Inferior parietal cortex (tissue), 1 donor: ENCODE measurements around the gene SLC22A13.
"Not testable (repeated sequence)": the region's sequence is repeated elsewhere in the genome, so short reads cannot be mapped to it uniquely, and the experiment has no call there.

Experiments used
- DNase-seq: peaks from one replicate; pipeline ENCODE4 v3.0.0-alpha.2; 2016; ENCODE audit errors: extremely low spot score

SLC22A13 gene

GRCh38 chr3:38264353-38264771 is 1.2 kb upstream of the SLC22A13 start:
- no peak for DNase-seq

GRCh38 chr3:38264779-38265178 is 833 bp upstream of the SLC22A13 start:
- DNase-seq = no peak

GRCh38 chr3:38266810-38267209 is 1.2 kb downstream of the SLC22A13 start:
- no peak for DNase-seq

GRCh38 chr3:38267662-38268061 is 2.0 kb downstream of the SLC22A13 start:
- no peak for DNase-seq

DNA sequence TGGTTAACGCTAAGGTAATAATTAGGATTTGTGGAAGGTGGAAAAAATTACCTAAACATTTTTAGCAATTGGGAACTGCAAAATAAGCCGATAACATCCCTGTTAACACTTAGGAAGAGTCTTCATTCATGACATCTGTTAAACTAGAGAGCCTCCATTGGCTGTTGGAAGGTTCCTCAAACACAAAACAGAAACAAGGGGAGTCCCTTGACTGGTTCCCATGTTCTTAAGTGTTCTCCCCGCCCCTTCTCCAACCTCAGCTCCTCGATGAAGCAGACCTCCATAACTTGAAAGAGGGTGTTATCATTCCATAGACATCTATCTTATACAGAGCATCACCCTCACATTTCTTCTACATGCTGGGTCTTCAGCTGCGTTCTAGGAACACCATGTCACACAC is 2.5 kb downstream of the SLC22A13 start:
- no peak for DNase-seq

- DNase-seq = no peak
These were observed 2.9 kb downstream of the SLC22A13 start for GRCh38 chr3:38268522-38268921.

- no peak for DNase-seq
These were observed 5.0 kb downstream of the SLC22A13 start for GRCh38 chr3:38270606-38271005.

GRCh38 chr3:38271553-38271952 is 5.9 kb downstream of the SLC22A13 start:
- no peak for DNase-seq

DNA sequence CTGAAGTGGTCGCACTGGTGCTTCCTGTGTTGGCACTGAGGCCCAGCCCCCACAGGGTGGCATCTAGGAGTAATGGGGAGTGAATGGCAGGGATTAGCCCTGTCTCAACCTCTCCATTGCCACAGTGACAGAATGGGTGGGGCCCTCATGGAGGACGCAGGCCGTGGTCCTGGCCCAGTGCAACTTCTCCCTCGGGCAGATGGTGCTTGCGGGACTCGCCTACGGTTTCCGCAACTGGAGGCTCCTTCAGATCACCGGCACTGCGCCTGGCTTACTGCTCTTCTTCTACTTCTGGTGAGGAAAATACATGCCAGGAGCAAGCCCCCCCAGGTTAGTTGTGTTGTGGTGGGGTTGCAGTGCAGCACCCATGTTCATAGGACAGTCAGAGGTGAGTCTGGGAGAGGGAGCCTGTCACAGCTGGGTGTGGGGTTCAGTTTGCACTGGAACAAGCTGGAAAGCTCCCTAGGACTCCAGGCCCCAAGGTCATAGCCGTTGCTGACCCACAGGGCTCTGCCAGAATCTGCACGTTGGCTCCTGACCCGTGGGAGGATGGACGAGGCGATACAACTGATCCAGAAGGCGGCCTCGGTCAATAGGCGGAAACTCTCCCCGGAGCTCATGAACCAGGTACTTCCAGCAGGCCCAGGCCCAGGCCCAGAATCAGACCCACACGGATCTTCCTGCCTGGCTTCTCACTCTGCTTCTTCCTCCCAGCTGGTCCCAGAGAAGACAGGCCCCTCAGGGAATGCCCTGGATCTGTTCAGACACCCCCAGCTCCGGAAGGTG is 9.4 kb downstream of the SLC22A13 start:
- no peak for DNase-seq

DNA sequence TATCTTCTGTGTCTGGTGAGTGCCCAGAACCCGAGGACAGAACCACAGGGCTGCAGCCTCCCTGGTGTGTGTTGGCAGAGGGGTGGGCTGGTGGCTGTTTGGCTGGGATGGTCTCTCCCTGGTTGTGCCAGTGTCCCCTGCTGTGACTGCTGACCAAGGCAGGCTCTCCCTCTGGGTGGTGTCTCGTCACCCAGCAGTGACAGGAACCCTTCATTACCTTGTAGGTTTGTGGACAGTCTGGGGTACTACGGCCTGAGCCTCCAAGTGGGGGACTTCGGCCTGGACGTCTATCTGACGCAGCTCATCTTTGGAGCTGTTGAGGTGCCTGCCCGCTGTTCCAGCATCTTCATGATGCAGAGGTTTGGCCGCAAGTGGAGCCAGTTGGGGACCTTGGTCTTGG is 10.0 kb downstream of the SLC22A13 start:
- no peak for DNase-seq

- no peak for DNase-seq
These were observed 10.7 kb downstream of the SLC22A13 start for GRCh38 chr3:38276081-38276916.

GRCh38 chr3:38276917-38277630 is 11.5 kb downstream of the SLC22A13 start:
- no peak for DNase-seq

DNA sequence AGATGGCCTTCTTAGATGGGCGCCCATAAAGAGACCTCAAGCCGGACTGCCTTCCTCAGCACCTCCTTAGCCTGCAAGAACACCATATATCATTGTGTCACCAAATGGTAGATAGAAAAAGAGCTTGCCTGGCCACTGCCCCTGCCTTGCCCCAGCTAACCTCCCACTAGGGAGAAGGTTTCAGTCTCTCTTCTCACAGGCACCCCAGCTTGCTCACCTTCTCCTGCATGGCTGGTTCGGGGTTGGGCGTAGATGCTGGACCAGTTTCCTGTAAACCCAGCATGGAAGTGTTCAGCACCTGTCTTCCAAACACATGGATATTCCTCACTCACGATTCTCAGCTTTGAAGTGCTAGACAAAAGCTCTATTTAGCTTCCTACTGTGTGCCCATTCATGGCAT is 13.2 kb downstream of the SLC22A13 start:
- no peak for DNase-seq

- no peak for DNase-seq
These were observed 16.5 kb downstream of the SLC22A13 start, which contains the start of gene SLC22A14 for GRCh38 chr3:38281895-38282686. Gene SLC22A14, plus strand, starts transcription at chr3:38282294. Its CDS starts 23,733 bp downstream, at chr3:38306027.

- no peak for DNase-seq
These were observed 18.5 kb downstream of the SLC22A13 start for GRCh38 chr3:38283810-38284755.

DNA sequence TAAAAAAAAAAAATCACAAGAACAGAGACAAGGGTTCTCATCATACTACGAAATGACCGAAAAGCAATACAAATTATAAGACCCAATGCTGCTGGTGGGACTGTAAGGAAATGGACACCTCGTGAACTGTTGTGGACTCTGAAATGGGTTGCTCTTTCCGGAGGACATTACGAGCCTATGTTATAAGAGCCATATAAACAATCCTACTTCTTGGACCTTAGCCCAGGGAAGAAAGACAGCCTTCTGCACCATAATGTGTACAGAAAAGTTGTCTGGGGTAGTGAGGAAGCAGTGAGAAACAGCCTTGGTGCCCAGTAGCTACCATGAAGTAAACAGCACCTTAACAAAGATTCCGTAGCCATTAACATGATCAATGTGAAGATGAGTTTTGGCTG is 19.1 kb downstream of the SLC22A13 start:
- no peak for DNase-seq

- not testable (repeated sequence) for DNase-seq
These were observed 23.9 kb downstream of the SLC22A13 start for GRCh38 chr3:38289286-38290217.

DNA sequence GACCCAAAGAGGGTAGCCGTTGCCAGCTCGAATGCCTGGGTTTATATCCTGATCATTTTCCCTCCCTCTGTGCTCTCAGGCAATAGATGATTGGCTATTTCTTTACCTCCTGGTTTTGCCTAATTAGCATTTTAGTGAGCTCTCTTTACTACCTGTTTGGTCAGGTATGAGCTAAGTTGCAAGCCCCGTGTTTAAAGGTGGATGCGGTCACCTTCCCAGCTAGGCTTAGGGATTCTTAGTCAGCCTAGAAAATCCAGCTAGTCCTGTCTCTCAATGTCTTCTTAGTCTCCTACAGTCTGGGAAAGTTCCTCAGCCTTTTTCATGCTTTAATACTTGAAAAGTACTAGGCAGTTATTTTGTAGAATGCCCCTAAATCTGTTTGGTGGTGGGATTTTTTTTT is 31.4 kb downstream of the SLC22A13 start:
- not testable (repeated sequence) for DNase-seq

DNA sequence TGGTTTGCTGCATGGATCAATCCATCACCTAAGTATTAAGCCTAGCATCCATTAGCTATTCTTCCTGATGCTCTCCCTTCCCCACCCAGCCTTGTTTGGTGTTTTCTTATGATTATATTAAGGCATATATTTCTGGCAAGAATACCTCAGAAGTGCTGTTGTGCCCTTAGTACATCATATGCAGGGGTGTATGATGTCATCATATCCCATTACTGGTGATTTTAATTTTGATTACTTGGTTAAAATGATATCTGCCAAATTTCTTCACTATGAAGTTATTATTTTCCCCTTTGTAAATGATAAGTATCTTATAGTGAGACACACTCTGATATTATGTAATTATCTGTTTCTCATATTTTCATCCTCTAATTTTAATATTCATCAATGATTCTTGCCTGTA is 31.9 kb downstream of the SLC22A13 start:
- no peak for DNase-seq
